GM18868 (cell line): ENCODE data around the gene HMGXB4.

Experiments used
- ATAC-seq: cut with Tn5 transposase; IDR thresholded peaks from one replicate; pipeline ENCODE4 v1.9.1; 2021; ENCODE audit warnings: mild to moderate bottlenecking, moderate library complexity; ENCODE audit not compliant: unreplicated experiment

The HMGXB4 gene

GRCh38 chr22:35310556-35311550 lies 53.6 kb downstream of the HMGXB4 start:
- no peak for ATAC-seq

GRCh38 chr22:35311551-35311999 lies 54.3 kb downstream of the HMGXB4 start:
- no peak for ATAC-seq

GRCh38 chr22:35312198-35313059 lies 55.1 kb downstream of the HMGXB4 start:
- no peak for ATAC-seq

GRCh38 chr22:35313311-35314121 lies 56.2 kb downstream of the HMGXB4 start:
- ATAC-seq = no peak

- no peak for ATAC-seq
These were observed 57.1 kb downstream of the HMGXB4 start for GRCh38 chr22:35314161-35314942.

GRCh38 chr22:35315141-35315854 lies 58.0 kb downstream of the HMGXB4 start:
- ATAC-seq = no peak

GRCh38 chr22:35315855-35316745 lies 58.8 kb downstream of the HMGXB4 start:
- no peak for ATAC-seq

GRCh38 chr22:35316751-35317150 lies 59.5 kb downstream of the HMGXB4 start:
- ATAC-seq = no peak

GRCh38 chr22:35317680-35318290 lies 60.5 kb downstream of the HMGXB4 start:
- no peak for ATAC-seq

- ATAC-seq = no peak
These were observed 61.3 kb downstream of the HMGXB4 start for GRCh38 chr22:35318346-35319215.

- no peak for ATAC-seq
These were observed 62.1 kb downstream of the HMGXB4 start for GRCh38 chr22:35319244-35319985.

- ATAC-seq = no peak
These were observed 64.8 kb downstream of the HMGXB4 start for GRCh38 chr22:35322126-35322525.

- ATAC-seq = no peak
These were observed 65.6 kb downstream of the HMGXB4 start for GRCh38 chr22:35322893-35323292.

- ATAC-seq = no peak
These were observed 66.0 kb downstream of the HMGXB4 start for GRCh38 chr22:35323305-35323704.

- ATAC-seq = no peak
These were observed 66.8 kb downstream of the HMGXB4 start for GRCh38 chr22:35324067-35324466.

GRCh38 chr22:35324762-35325161 lies 67.5 kb downstream of the HMGXB4 start:
- ATAC-seq = no peak
